Left lung (tissue), 10 donors: ENCODE results near the gene MAST2. TPM values are rescaled to one million over a fixed set of nuclear protein-coding genes. Genes with fewer than 3 reads are reported as not detected.

ENCODE experiments used
- ATAC-seq: fragments of 200-7000 bp; cut with Tn5 transposase; one replicate; pipeline ENCODE4 v1.9.1; 2020; ENCODE audit warnings: moderate library complexity
- DNase-seq, 4 donors: peaks; one replicate each; pipeline ENCODE4 v3.0.0-alpha.2; 2013 to 2020
- H3K27ac ChIP-seq, 2 donors: fragments of 200-600 bp; sonication (generic) in 1 of 2; one replicate each; pipeline versions ENCODE4 v1.5.0 to v1.8.0; 2020 to 2021
- H3K27me3 ChIP-seq, 2 donors: fragments of 200-600 bp; sonication (generic) in 1 of 2; one replicate each; pipeline versions ENCODE4 v1.5.0 to v1.8.0; 2020 to 2021
- H3K36me3 ChIP-seq, 2 donors: fragments of 200-600 bp; sonication (generic) in 1 of 2; one replicate each; pipeline versions ENCODE4 v1.5.0 to v1.8.0; 2020 to 2021
- H3K4me1 ChIP-seq, 2 donors: fragments of 200-600 bp; one replicate each; pipeline ENCODE4 v1.8.0; 2021
- H3K4me3 ChIP-seq, 2 donors: fragments of 200-600 bp; sonication (generic) in 1 of 2; one replicate each; pipeline versions ENCODE4 v1.5.0 to v1.8.0; 2020 to 2021; ENCODE audit warnings: mild to moderate bottlenecking in 1 of 2
- H3K9me3 ChIP-seq, 2 donors: fragments of 200-600 bp; sonication (generic) in 1 of 2; one replicate each; pipeline versions ENCODE4 v1.5.0 to v1.8.0; 2020 to 2021
- CTCF ChIP-seq, 2 donors: fragments of 200-600 bp; sonication (generic) in 1 of 2; IDR thresholded peaks; one replicate each; pipeline versions ENCODE4 v1.5.0 to v1.8.0; 2021; ENCODE audit warnings: antibody characterized with exemption in 2 of 2
- intact Hi-C, 2 donors: fragments of 100-400 bp; cut with DNase I; formaldehyde crosslinking; loops; one replicate each; pipeline versions ENCODE4 v1.11.2 to v1.14.2; 2022
- polyA plus RNA-seq, 6 donors: library from polyadenylated mRNA; unstranded; fragments of 120-200 nt; gene quantifications; one replicate each; pipeline ENCODE4 v1.2.1, GENCODE V29; 2013; ENCODE audit not compliant: insufficient read length in 6 of 6
- total RNA-seq, 2 donors: library from RNA; stranded (reverse); fragmentation: NEBNext Ultra II Directional; extraction: Animal tissue kit (Norgen Biotek cat#: 25700); gene quantifications; one replicate each; pipeline ENCODE4 v1.2.1, GENCODE V29; 2021
- donor health status: DM: no; HTN: yes; CAD: no.
- donor health status: DM: no; HTN: no; CAD: no.

MAST2 gene
- total and polyA plus RNA-seq, 8 donors, result 27.3 to 74.4 (median 64.9) TPM

- Histone ChIP-seq H3K4me1 (no peaks in the 10 kb centered on the region), H3K27me3 (no peaks in the 10 kb centered on the region), H3K9me3 (no peaks in the 10 kb centered on the region), H3K36me3 (peaks cover 0 to 7% of the 10 kb centered on the region in 2 donors), H3K27ac (no peak overlapping the region), H3K4me3 (no peak overlapping the region)
- DNase-seq (no peak), ATAC-seq (no peak)
- TF ChIP-seq CTCF (IDR thresholded peaks at IDR 0.05), result no peak
- intact Hi-C loops, result no loop called here
Observed at GRCh38 chr1:45973121-45973520, 169.7 kb downstream of the MAST2 start.

GRCh38 chr1:45974541-45975269 lies 171.3 kb downstream of the MAST2 start:
- Histone ChIP-seq H3K4me3 (no peak overlapping the region), H3K9me3 (no peaks in the 10 kb centered on the region), H3K36me3 (peaks cover 0 to 7% of the 10 kb centered on the region in 2 donors), H3K27me3 (no peaks in the 10 kb centered on the region), H3K27ac (no peak overlapping the region), H3K4me1 (no peaks in the 10 kb centered on the region)
- intact Hi-C loops, result no loop called here
- no peak for TF ChIP-seq CTCF (IDR thresholded peaks at IDR 0.05)
- DNase-seq (no peak), ATAC-seq (no peak)

- no peak for ATAC-seq
- TF ChIP-seq CTCF (IDR thresholded peaks at IDR 0.05), result no peak
- Histone ChIP-seq H3K9me3 (peaks cover 0 to 6% of the 10 kb centered on the region in 2 donors), H3K36me3 (peaks cover 0 to 7% of the 10 kb centered on the region in 2 donors), H3K27ac (no peak overlapping the region), H3K4me3 (no peak overlapping the region), H3K27me3 (no peaks in the 10 kb centered on the region), H3K4me1 (no peaks in the 10 kb centered on the region)
- intact Hi-C loops, result no loop called here
- DNase-seq, result no peak
Observed at GRCh38 chr1:45976623-45977022, 173.2 kb downstream of the MAST2 start.

GRCh38 chr1:45979074-45979777 lies 175.8 kb downstream of the MAST2 start:
- TF ChIP-seq CTCF (IDR thresholded peaks at IDR 0.05), result no peak
- DNase-seq (no peak), ATAC-seq (no peak)
- H3K9me3 ChIP-seq, result peaks cover 0 to 6% of the 10 kb centered on the region in 2 donors
- H3K4me1 ChIP-seq, result no peaks in the 10 kb centered on the region
- H3K36me3 ChIP-seq, result no peaks in the 10 kb centered on the region
- H3K4me3 ChIP-seq, result no peak overlapping the region
- H3K27me3 ChIP-seq, result no peaks in the 10 kb centered on the region
- no peak overlapping the region for H3K27ac ChIP-seq
- intact Hi-C loops, result no loop called here

GRCh38 chr1:45979778-45980176 lies 176.4 kb downstream of the MAST2 start:
- Histone ChIP-seq H3K27ac (no peak overlapping the region), H3K27me3 (no peaks in the 10 kb centered on the region), H3K4me1 (no peaks in the 10 kb centered on the region), H3K4me3 (no peak overlapping the region), H3K36me3 (no peaks in the 10 kb centered on the region), H3K9me3 (peaks cover 0 to 6% of the 10 kb centered on the region in 2 donors)
- no peak for ATAC-seq
- no peak for DNase-seq
- intact Hi-C loops, result no loop called here
- TF ChIP-seq CTCF (IDR thresholded peaks at IDR 0.05), result no peak
